NCI-H2081 treated with DMSO at 0.1 percent for 48 hours (cell line): ENCODE measurements around the gene GRIFIN.

Experiments used
- DNase-seq: peaks from one replicate; lab custom pipeline; 2025; lab: John Stamatoyannopoulos, UW

The GRIFIN gene

DNA sequence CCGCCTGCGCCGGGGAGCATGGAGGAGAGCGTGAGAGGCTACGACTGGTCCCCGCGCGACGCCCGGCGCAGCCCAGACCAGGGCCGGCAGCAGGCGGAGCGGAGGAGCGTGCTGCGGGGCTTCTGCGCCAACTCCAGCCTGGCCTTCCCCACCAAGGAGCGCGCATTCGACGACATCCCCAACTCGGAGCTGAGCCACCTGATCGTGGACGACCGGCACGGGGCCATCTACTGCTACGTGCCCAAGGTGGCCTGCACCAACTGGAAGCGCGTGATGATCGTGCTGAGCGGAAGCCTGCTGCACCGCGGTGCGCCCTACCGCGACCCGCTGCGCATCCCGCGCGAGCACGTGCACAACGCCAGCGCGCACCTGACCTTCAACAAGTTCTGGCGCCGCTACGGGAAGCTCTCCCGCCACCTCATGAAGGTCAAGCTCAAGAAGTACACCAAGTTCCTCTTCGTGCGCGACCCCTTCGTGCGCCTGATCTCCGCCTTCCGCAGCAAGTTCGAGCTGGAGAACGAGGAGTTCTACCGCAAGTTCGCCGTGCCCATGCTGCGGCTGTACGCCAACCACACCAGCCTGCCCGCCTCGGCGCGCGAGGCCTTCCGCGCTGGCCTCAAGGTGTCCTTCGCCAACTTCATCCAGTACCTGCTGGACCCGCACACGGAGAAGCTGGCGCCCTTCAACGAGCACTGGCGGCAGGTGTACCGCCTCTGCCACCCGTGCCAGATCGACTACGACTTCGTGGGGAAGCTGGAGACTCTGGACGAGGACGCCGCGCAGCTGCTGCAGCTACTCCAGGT, 43.1 kb downstream of the GRIFIN start:
- DNase-seq = no peak

DNA sequence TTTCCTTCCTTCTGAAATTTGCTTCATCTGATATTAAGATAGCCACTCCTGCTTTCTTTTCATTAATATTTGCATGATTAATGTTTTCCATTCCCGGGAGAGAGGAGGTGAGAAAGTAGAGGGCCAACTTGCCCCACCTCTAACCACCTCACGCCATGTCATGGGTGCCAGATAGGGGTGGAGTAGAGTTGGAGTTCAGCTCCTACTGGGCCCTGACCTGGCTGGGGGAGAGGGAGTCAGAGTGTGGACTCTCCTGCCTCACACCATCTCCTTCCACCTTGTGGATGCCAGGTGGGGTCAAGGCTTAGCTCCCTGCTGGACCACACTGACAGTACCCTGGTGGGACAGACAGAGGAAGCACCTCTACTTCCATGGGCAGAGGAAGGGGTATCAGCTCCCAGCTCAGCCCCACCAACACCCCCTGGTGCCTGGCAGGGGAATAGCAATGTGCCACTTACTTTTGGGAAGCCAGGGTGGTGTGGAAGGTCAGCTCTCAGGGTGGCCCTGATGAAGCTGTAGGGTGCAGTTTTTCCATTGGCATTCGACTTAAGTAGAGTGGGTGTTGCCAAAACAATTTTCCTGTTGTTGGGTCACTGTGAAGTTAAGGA, 44.8 kb downstream of the GRIFIN start:
- DNase-seq = no peak

DNA sequence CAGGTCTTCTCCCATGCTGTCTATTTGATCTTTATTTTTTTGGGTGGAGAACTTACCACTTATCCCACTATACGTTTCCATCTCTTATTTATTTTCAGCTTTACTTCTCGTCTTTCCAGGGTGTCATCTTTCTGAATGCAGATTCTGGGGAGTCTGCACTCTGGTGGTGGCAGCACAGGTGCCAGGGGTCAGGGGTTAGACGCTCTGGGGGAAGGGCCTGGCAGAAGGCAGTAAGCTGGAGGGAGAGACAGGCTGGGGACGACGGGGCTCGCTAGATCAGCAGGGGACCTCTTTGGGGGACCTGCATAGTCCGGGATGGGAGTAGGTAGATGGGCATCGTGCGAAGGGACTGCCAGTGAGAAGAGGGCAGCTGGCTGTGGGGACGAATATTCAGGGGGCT, 50.4 kb downstream of the GRIFIN start:
- DNase-seq = no peak
